Measurements from ENCODE around the gene RO60. TPM values are rescaled to one million over a fixed set of nuclear protein-coding genes. Genes with fewer than 3 reads are reported as not detected.
"Not testable (repeated sequence)": the region's sequence is repeated elsewhere in the genome, so short reads cannot be mapped to it uniquely, and the experiment has no call there.

Gene RO60
- polyA plus RNA-seq, 1 donor from 2014 or later: 36.7 TPM

- not testable (repeated sequence) for H3K27me3 ChIP-seq (ENCODE audit: insufficient read depth, low read depth, low read length); H3F3A ChIP-seq (ENCODE audit: insufficient read depth, low read length, poor library complexity, severe bottlenecking); H3K9ac ChIP-seq (ENCODE audit: low read length); H3K9me3 ChIP-seq (ENCODE audit: low read length); H4K20me1 ChIP-seq (ENCODE audit: insufficient read depth); H2AFZ ChIP-seq (ENCODE audit: low read depth, low read length); H3K27ac ChIP-seq (ENCODE audit: low read length); H3K4me2 ChIP-seq (ENCODE audit: low read length); H3K9me2 ChIP-seq (ENCODE audit: insufficient read depth, low read length); H3K36me3 ChIP-seq (ENCODE audit: insufficient read depth, low read length); H3K4me3 ChIP-seq (ENCODE audit: low read length)
- peaks cover 20% of the 10 kb centered on the region for H3K79me2 ChIP-seq (replicated peaks; ENCODE audit: insufficient read depth, low read length)
Measured at GRCh38 chr1:193048913-193049312, 10.5 kb upstream of the RO60 start.

DNA sequence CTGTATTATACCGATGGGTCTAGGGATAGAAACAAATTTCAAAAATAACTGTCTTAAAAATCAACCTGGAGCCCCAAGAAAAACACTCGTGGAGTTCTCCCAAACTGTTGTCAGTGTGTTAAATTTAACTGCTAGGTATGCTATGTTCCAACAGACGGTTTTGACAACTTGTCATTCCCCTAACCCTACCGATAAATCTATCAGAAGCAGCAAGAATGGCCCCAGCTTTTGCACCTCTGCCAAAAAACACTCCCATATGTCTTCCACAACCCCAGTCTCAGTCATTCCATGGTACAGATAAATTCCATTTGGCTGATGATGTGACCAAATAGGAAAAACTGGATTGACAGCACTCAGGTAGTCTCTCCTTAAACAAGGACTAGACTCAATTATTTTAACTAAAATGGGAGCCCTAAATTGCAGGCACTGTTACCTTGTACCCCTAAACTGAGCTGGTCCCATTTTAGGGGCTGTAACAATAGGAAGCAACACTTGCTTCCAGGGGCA is 5.2 kb upstream of the RO60 start:
- Histone ChIP-seq H3K4me2 (ENCODE audit: low read length) (no peak overlapping the region), H3K9me3 (ENCODE audit: low read length) (no peaks in the 10 kb centered on the region), H3K36me3 (ENCODE audit: insufficient read depth, low read length) (no peaks in the 10 kb centered on the region), H3K9me2 (ENCODE audit: insufficient read depth, low read length) (no peaks in the 10 kb centered on the region), H3K79me2 (replicated peaks; ENCODE audit: insufficient read depth, low read length) (peaks cover 48% of the 10 kb centered on the region), H4K20me1 (ENCODE audit: insufficient read depth) (no peaks in the 10 kb centered on the region), H3F3A (ENCODE audit: insufficient read depth, low read length, poor library complexity, severe bottlenecking) (no peaks in the 10 kb centered on the region), H3K9ac (ENCODE audit: low read length) (no peak overlapping the region), H2AFZ (ENCODE audit: low read depth, low read length) (no peak overlapping the region), H3K27me3 (ENCODE audit: insufficient read depth, low read depth, low read length) (no peaks in the 10 kb centered on the region), H3K4me3 (ENCODE audit: low read length) (no peak overlapping the region), H3K27ac (ENCODE audit: low read length) (no peak overlapping the region)
- TF ChIP-seq RAD21 (conservative IDR thresholded peaks at IDR 0.05) (no peak), TAF1 (IDR thresholded peaks at IDR 0.05; ENCODE audit: low read depth) (no peak), CTCF (IDR thresholded peaks at IDR 0.05; ENCODE audit: poor library complexity, severe bottlenecking) (no peak), SMC3 (conservative IDR thresholded peaks at IDR 0.05; ENCODE audit: poor library complexity) (no peak), MXI1 (conservative IDR thresholded peaks at IDR 0.05; ENCODE audit: poor library complexity, severe bottlenecking) (no peak), EP300 (conservative IDR thresholded peaks at IDR 0.05; ENCODE audit: poor library complexity, severe bottlenecking) (no peak), EZH2 (IDR thresholded peaks at IDR 0.05; ENCODE audit: borderline replicate concordance, insufficient read depth, low read length, poor library complexity, severe bottlenecking) (no peak), POLR2AphosphoS5 (IDR thresholded peaks at IDR 0.05) (no peak)
- TF ChIP-seq, protein P1, sequence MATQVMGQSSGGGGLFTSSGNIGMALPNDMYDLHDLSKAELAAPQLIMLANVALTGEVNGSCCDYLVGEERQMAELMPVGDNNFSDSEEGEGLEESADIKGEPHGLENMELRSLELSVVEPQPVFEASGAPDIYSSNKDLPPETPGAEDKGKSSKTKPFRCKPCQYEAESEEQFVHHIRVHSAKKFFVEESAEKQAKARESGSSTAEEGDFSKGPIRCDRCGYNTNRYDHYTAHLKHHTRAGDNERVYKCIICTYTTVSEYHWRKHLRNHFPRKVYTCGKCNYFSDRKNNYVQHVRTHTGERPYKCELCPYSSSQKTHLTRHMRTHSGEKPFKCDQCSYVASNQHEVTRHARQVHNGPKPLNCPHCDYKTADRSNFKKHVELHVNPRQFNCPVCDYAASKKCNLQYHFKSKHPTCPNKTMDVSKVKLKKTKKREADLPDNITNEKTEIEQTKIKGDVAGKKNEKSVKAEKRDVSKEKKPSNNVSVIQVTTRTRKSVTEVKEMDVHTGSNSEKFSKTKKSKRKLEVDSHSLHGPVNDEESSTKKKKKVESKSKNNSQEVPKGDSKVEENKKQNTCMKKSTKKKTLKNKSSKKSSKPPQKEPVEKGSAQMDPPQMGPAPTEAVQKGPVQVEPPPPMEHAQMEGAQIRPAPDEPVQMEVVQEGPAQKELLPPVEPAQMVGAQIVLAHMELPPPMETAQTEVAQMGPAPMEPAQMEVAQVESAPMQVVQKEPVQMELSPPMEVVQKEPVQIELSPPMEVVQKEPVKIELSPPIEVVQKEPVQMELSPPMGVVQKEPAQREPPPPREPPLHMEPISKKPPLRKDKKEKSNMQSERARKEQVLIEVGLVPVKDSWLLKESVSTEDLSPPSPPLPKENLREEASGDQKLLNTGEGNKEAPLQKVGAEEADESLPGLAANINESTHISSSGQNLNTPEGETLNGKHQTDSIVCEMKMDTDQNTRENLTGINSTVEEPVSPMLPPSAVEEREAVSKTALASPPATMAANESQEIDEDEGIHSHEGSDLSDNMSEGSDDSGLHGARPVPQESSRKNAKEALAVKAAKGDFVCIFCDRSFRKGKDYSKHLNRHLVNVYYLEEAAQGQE (IDR thresholded peaks at IDR 0.05; ENCODE audit: borderline replicate concordance): no peak
